HEK293 (cell line): ENCODE measurements around the gene JAML.

ENCODE experiments used
- SCRT1 ChIP-seq: fragments of 450-650 bp; formaldehyde crosslinking; IDR thresholded peaks from 2 replicates; pipeline ENCODE4 v1.5.1; 2016; ENCODE audit warnings: missing biosample characterization, missing genetic modification characterization, borderline replicate concordance
- SP7 ChIP-seq: fragments of 450-650 bp; formaldehyde crosslinking; IDR thresholded peaks from 2 replicates; pipeline ENCODE4 v1.5.1; 2016; ENCODE audit warnings: missing biosample characterization, missing genetic modification characterization
- ZBTB7A ChIP-seq: fragments of 450-650 bp; formaldehyde crosslinking; IDR thresholded peaks from 2 replicates; pipeline ENCODE4 v1.5.1; 2016; ENCODE audit warnings: low read depth, missing biosample characterization, missing genetic modification characterization
- ZEB2 ChIP-seq: fragments of 450-650 bp; formaldehyde crosslinking; IDR thresholded peaks from 2 replicates; pipeline ENCODE4 v1.5.1; 2016; ENCODE audit warnings: missing biosample characterization, missing genetic modification characterization
- ZNF140 ChIP-seq: fragments of 450-650 bp; formaldehyde crosslinking; IDR thresholded peaks from 2 replicates; pipeline ENCODE4 v1.5.1; 2016; ENCODE audit warnings: missing biosample characterization, missing genetic modification characterization
- ZNF239 ChIP-seq: fragments of 450-650 bp; formaldehyde crosslinking; IDR thresholded peaks from 2 replicates; pipeline ENCODE4 v1.5.1; 2016; ENCODE audit warnings: missing biosample characterization, missing genetic modification characterization
- TF ChIP-seq, protein P1 (sequence below): fragments of 450-650 bp; formaldehyde crosslinking; IDR thresholded peaks from 2 replicates; pipeline ENCODE4 v1.5.1; 2016; ENCODE audit warnings: missing biosample characterization, missing genetic modification characterization
- TF ChIP-seq, protein P2 (sequence below): fragments of 450-650 bp; formaldehyde crosslinking; IDR thresholded peaks from 2 replicates; pipeline ENCODE4 v1.5.1; 2016; ENCODE audit warnings: missing biosample characterization, missing genetic modification characterization
- TF ChIP-seq, protein P3 (sequence below): fragments of 450-650 bp; formaldehyde crosslinking; IDR thresholded peaks from 2 replicates; pipeline ENCODE4 v1.5.1; 2016; ENCODE audit warnings: missing biosample characterization, missing genetic modification characterization
- TF ChIP-seq, protein P4 (sequence below): fragments of 450-650 bp; IDR thresholded peaks from 2 replicates; pipeline ENCODE4 v1.5.1; 2018; ENCODE audit warnings: missing biosample characterization, missing genetic modification characterization

DNA sequence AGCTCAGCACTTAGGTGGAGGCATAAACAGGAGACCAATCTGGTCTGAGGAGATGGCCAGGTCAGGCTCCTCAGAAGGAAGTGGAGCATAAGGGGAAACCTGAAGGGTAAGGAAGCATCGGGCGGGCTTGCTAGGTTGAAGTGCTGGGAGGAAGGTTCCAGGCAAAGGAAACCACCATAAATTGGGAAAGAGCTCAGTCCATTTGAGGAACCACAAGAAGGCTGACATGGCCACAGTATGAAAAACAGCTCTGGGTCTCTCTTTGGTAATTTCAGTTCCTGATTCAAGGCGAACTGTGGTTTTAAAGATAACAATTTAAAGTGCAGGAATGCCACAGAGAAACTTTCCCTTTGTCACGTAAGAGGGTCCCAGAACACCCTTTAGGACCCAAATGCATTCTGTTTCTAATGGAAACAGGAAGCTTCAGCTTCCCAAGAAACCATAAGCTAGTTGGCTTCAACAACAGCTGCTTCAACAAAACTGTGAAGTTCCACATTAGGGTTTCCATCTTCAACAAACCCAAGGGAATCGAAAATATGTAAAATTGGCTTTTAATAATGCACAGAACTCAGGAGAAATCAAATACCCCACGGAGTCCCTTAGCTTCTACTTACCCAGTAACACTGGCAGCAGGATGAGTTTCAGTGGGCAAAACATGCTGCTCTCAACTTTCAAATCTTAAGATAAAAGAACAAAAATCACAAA lies 10.4 kb downstream of the JAML start:
- TF ChIP-seq, protein P1, sequence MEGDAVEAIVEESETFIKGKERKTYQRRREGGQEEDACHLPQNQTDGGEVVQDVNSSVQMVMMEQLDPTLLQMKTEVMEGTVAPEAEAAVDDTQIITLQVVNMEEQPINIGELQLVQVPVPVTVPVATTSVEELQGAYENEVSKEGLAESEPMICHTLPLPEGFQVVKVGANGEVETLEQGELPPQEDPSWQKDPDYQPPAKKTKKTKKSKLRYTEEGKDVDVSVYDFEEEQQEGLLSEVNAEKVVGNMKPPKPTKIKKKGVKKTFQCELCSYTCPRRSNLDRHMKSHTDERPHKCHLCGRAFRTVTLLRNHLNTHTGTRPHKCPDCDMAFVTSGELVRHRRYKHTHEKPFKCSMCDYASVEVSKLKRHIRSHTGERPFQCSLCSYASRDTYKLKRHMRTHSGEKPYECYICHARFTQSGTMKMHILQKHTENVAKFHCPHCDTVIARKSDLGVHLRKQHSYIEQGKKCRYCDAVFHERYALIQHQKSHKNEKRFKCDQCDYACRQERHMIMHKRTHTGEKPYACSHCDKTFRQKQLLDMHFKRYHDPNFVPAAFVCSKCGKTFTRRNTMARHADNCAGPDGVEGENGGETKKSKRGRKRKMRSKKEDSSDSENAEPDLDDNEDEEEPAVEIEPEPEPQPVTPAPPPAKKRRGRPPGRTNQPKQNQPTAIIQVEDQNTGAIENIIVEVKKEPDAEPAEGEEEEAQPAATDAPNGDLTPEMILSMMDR: no peak
- TF ChIP-seq, protein P2, sequence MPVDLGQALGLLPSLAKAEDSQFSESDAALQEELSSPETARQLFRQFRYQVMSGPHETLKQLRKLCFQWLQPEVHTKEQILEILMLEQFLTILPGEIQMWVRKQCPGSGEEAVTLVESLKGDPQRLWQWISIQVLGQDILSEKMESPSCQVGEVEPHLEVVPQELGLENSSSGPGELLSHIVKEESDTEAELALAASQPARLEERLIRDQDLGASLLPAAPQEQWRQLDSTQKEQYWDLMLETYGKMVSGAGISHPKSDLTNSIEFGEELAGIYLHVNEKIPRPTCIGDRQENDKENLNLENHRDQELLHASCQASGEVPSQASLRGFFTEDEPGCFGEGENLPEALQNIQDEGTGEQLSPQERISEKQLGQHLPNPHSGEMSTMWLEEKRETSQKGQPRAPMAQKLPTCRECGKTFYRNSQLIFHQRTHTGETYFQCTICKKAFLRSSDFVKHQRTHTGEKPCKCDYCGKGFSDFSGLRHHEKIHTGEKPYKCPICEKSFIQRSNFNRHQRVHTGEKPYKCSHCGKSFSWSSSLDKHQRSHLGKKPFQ: no peak
- no peak for TF ChIP-seq SP7 (tag by site-specific recombination)
- TF ChIP-seq ZEB2 (tag by site-specific recombination): no peak
- TF ChIP-seq, protein P3, sequence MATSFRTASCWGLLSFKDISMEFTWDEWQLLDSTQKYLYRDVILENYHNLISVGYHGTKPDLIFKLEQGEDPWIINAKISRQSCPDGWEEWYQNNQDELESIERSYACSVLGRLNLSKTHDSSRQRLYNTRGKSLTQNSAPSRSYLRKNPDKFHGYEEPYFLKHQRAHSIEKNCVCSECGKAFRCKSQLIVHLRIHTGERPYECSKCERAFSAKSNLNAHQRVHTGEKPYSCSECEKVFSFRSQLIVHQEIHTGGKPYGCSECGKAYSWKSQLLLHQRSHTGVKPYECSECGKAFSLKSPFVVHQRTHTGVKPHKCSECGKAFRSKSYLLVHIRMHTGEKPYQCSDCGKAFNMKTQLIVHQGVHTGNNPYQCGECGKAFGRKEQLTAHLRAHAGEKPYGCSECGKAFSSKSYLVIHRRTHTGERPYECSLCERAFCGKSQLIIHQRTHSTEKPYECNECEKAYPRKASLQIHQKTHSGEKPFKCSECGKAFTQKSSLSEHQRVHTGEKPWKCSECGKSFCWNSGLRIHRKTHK (tag by site-specific recombination): no peak
- TF ChIP-seq ZNF239 (tag by site-specific recombination): no peak
- no peak for TF ChIP-seq ZBTB7A (tag by site-specific recombination)
- TF ChIP-seq SCRT1 (tag by site-specific recombination): no peak
- no peak for TF ChIP-seq ZNF140 (tag by site-specific recombination)
- TF ChIP-seq, protein P4, sequence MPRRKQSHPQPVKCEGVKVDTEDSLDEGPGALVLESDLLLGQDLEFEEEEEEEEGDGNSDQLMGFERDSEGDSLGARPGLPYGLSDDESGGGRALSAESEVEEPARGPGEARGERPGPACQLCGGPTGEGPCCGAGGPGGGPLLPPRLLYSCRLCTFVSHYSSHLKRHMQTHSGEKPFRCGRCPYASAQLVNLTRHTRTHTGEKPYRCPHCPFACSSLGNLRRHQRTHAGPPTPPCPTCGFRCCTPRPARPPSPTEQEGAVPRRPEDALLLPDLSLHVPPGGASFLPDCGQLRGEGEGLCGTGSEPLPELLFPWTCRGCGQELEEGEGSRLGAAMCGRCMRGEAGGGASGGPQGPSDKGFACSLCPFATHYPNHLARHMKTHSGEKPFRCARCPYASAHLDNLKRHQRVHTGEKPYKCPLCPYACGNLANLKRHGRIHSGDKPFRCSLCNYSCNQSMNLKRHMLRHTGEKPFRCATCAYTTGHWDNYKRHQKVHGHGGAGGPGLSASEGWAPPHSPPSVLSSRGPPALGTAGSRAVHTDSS (tag by site-specific recombination): no peak
